K562 (cell line): ENCODE data around the gene SLC26A6. TPM values are rescaled to one million over a fixed set of nuclear protein-coding genes. Genes with fewer than 3 reads are reported as not detected.

Experiments used
- ASH1L ChIP-seq: fragments of 450-650 bp; IDR thresholded peaks from 2 replicates; pipeline ENCODE4 v1.6.1; 2018; ENCODE audit warnings: borderline replicate concordance, mild to moderate bottlenecking, low read depth; ENCODE audit not compliant: partially characterized antibody
- CREB1 ChIP-seq, 2 experiments: sonication (generic) in 1 of 2; formaldehyde crosslinking in 1 of 2; IDR thresholded peaks; 2 replicates each; pipeline versions ENCODE4 v1.6.1 to v1.8.0; 2012 to 2022; ENCODE audit warnings: inconsistent platforms in 1 of 2, mild to moderate bottlenecking in 1 of 2, missing genetic modification reagents in 1 of 2, moderate library complexity in 1 of 2
- EP300 ChIP-seq: IDR thresholded peaks from 2 replicates; pipeline ENCODE4 v1.6.1; 2012; ENCODE audit warnings: low read length, improper control_type of control experiment
- HDAC6 ChIP-seq: IDR thresholded peaks from 2 replicates; pipeline ENCODE4 v1.6.1; 2012; ENCODE audit warnings: low read depth, mild to moderate bottlenecking, control low read depth, inconsistent platforms, low read length, moderate library complexity
- MAZ ChIP-seq, 2 experiments: fragments of 450-650 bp in 1 of 2; sonication (generic) in 1 of 2; formaldehyde crosslinking; IDR thresholded peaks in 1 of 2; conservative IDR thresholded peaks in 1 of 2; 2 replicates each; pipeline versions ENCODE4 v1.4.0 to v1.5.0; 2020; ENCODE audit warnings: mild to moderate bottlenecking in 1 of 2, missing genetic modification reagents in 1 of 2
- RBFOX2 ChIP-seq: fragments of 200-400 bp; formaldehyde crosslinking; IDR thresholded peaks from 2 replicates; pipeline ENCODE4 v1.6.1; 2017; ENCODE audit warnings: low read depth, mild to moderate bottlenecking, low read length, moderate library complexity
- SAP30 ChIP-seq: fragments of 200-600 bp; sonication (generic); IDR thresholded peaks from 2 replicates; pipeline ENCODE4 v1.6.1; 2012; ENCODE audit warnings: borderline replicate concordance, low read depth, mild to moderate bottlenecking, moderate library complexity, low read length, control low read depth, inconsistent platforms; ENCODE audit not compliant: insufficient read depth, poor library complexity, severe bottlenecking
- SIN3B ChIP-seq: fragments of 450-650 bp; IDR thresholded peaks from 2 replicates; pipeline ENCODE4 v1.6.1; 2017; ENCODE audit warnings: low read depth, mild to moderate bottlenecking, moderate library complexity
- SMAD1 ChIP-seq: fragments of 150-350 bp; IDR thresholded peaks from 2 replicates; pipeline ENCODE4 v1.6.1; 2014; ENCODE audit warnings: low read length, low read depth; ENCODE audit not compliant: partially characterized antibody
- XRCC3 ChIP-seq: fragments of 450-650 bp; IDR thresholded peaks from 2 replicates; pipeline ENCODE4 v1.6.1; 2017; ENCODE audit warnings: mild to moderate bottlenecking, moderate library complexity
- ZBTB7A ChIP-seq: IDR thresholded peaks from 2 replicates; pipeline ENCODE4 v1.6.1; 2011; ENCODE audit warnings: low read depth, mild to moderate bottlenecking, low read length, moderate library complexity, borderline replicate concordance; ENCODE audit not compliant: control insufficient read depth
- ZNF3 ChIP-seq: fragments of 250-450 bp; sonication (Bioruptor Pico); IDR thresholded peaks from 2 replicates; pipeline ENCODE4 v1.5.0; 2021; ENCODE audit warnings: mild to moderate bottlenecking, moderate library complexity
- ZNF316 ChIP-seq: fragments of 450-650 bp; IDR thresholded peaks from 2 replicates; pipeline ENCODE4 v1.6.1; 2016
- ZNF347 ChIP-seq: fragments of 450-650 bp; formaldehyde crosslinking; IDR thresholded peaks from 2 replicates; pipeline ENCODE4 v1.4.0; 2020; ENCODE audit warnings: low read depth, mild to moderate bottlenecking, moderate library complexity
- ZNF561 ChIP-seq: fragments of 450-650 bp; formaldehyde crosslinking; conservative IDR thresholded peaks from 2 replicates; pipeline ENCODE4 v1.4.0; 2020; ENCODE audit warnings: mild to moderate bottlenecking, moderate library complexity
- ZNF668 ChIP-seq: fragments of 250-450 bp; sonication (Bioruptor Pico); IDR thresholded peaks from 2 replicates; pipeline ENCODE4 v1.8.0; 2022; ENCODE audit warnings: mild to moderate bottlenecking, inconsistent platforms
- ZNF830 ChIP-seq: fragments of 250-450 bp; sonication (Bioruptor Pico); IDR thresholded peaks from 2 replicates; pipeline ENCODE4 v1.5.0; 2021; ENCODE audit warnings: mild to moderate bottlenecking
- polyA plus RNA-seq, 8 experiments: library from polyadenylated mRNA; depleted of rRNA in 4 of 8; stranded (reverse) in 5 of 8; unstranded in 3 of 8; fragments of >200 nt; fragmentation: Nextera tagmentation in 2 of 8; fragmentation: Illumina TruSeq in 1 of 8; extraction: Ambion mirVana in 2 of 8; extraction: Trizol in 1 of 8; gene quantifications; 2 replicates each; pipeline versions ENCODE4 v1.2.1 to v1.2.3, GENCODE V29; 2011 to 2014; ENCODE audit warnings: inconsistent platforms in 1 of 8, missing spikeins in 1 of 8
- total RNA-seq, 7 experiments: library from RNA; depleted of rRNA in 6 of 7; stranded (reverse); fragments of >200 nt in 6 of 7; fragmentation: Illumina TruSeq in 2 of 7; extraction: Trizol in 2 of 7; gene quantifications; 2 replicates each; pipeline versions ENCODE4 v1.2.1 to v1.2.3, GENCODE V29; 2011 to 2021; ENCODE audit warnings: low replicate concordance in 1 of 7
- TF ChIP-seq, protein P1 (sequence below), 2 experiments: fragments of 450-650 bp; formaldehyde crosslinking in 1 of 2; IDR thresholded peaks; 2 replicates each; pipeline versions ENCODE4 v1.4.0 to v1.6.1; 2014 to 2020; ENCODE audit warnings: mild to moderate bottlenecking in 2 of 2, borderline replicate concordance in 1 of 2, low read depth in 1 of 2
- TF ChIP-seq, protein P2 (sequence below): fragments of 250-450 bp; sonication (Bioruptor Pico); IDR thresholded peaks from 2 replicates; pipeline ENCODE4 v1.5.0; 2021

Gene SLC26A6
- total and polyA plus RNA-seq, 9 of the 15 experiments (the other 6 are each of a cell fraction or from before 2014, with no cell fraction given): 2.1 to 27.2 (median 14.8) TPM

DNA sequence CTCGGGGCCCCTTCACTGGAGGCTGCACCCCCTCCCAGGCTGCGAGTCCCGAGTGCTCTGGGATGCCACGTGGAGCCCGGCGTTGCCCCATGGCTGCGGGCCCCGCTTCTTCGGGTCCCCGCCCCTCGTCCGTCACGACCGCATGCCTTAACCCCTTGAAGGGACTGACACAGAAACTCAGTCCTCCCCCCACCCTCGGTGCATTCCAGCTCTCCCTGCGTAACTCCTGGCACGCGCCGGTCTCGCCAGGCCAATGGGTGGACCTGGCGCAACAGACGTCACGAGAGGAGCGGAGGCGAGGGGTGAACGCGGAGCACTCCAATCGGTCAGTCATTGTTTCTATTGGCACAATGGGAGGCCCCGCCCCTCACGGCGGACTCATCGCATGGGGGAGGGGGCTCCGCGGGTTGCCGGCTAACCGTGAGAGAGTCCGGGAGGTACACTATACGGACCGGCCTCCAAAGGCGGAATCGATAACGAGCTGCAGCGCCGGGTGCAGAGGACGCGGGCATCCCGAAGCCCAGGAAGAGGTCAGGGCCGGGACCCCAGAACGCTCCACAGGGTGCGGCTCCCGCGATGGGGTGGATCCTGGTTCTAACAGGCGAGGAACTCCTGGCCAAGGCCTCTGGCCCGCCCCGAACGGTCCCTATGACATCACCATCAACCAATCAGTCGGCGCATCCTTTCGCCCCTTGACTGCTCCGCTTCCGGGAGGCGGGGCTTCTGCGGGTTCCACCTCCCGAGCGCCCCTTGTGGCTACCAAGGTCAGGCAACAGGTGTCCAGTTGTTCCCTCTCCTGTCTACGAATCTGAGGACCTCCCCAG is 28.4 kb upstream of the SLC26A6 start (continued):
- TF ChIP-seq, protein P1, sequence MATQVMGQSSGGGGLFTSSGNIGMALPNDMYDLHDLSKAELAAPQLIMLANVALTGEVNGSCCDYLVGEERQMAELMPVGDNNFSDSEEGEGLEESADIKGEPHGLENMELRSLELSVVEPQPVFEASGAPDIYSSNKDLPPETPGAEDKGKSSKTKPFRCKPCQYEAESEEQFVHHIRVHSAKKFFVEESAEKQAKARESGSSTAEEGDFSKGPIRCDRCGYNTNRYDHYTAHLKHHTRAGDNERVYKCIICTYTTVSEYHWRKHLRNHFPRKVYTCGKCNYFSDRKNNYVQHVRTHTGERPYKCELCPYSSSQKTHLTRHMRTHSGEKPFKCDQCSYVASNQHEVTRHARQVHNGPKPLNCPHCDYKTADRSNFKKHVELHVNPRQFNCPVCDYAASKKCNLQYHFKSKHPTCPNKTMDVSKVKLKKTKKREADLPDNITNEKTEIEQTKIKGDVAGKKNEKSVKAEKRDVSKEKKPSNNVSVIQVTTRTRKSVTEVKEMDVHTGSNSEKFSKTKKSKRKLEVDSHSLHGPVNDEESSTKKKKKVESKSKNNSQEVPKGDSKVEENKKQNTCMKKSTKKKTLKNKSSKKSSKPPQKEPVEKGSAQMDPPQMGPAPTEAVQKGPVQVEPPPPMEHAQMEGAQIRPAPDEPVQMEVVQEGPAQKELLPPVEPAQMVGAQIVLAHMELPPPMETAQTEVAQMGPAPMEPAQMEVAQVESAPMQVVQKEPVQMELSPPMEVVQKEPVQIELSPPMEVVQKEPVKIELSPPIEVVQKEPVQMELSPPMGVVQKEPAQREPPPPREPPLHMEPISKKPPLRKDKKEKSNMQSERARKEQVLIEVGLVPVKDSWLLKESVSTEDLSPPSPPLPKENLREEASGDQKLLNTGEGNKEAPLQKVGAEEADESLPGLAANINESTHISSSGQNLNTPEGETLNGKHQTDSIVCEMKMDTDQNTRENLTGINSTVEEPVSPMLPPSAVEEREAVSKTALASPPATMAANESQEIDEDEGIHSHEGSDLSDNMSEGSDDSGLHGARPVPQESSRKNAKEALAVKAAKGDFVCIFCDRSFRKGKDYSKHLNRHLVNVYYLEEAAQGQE (IDR thresholded peaks at IDR 0.05; ENCODE audit: borderline replicate concordance): peak; percentile 36
- TF ChIP-seq, protein P1 (CRISPR knock-in tag; IDR thresholded peaks at IDR 0.05; ENCODE audit: low read depth): peak; percentile 72; the same call in 1 of the 2 replicates
- no peak for TF ChIP-seq EP300
- no peak for TF ChIP-seq ZNF668 (CRISPR knock-in tag)
- no peak for TF ChIP-seq SMAD1
- TF ChIP-seq ASH1L: no peak
- peak; percentile 69 for TF ChIP-seq CREB1 (IDR thresholded peaks at IDR 0.05)
- peak; percentile 83 for TF ChIP-seq CREB1 (CRISPR knock-in tag; IDR thresholded peaks at IDR 0.05)
- peak; percentile 41 for TF ChIP-seq SAP30
- no peak for TF ChIP-seq ZNF316
- no peak for TF ChIP-seq HDAC6
- TF ChIP-seq ZNF347 (CRISPR knock-in tag): no peak
- TF ChIP-seq ZNF3 (CRISPR knock-in tag): no peak
- peak; percentile 86 for TF ChIP-seq RBFOX2
- TF ChIP-seq MAZ (CRISPR knock-in tag; conservative IDR thresholded peaks at IDR 0.05 in 1 of 2, IDR thresholded peaks at IDR 0.05 in 1 of 2): peak; percentile 81 to 85
- TF ChIP-seq, protein P2, sequence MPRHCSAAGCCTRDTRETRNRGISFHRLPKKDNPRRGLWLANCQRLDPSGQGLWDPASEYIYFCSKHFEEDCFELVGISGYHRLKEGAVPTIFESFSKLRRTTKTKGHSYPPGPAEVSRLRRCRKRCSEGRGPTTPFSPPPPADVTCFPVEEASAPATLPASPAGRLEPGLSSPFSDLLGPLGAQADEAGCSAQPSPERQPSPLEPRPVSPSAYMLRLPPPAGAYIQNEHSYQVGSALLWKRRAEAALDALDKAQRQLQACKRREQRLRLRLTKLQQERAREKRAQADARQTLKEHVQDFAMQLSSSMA (CRISPR knock-in tag): no peak
- no peak for TF ChIP-seq ZNF561 (CRISPR knock-in tag)
- TF ChIP-seq ZNF830 (CRISPR knock-in tag): peak; percentile 81; the same call in 1 of the 2 replicates
- TF ChIP-seq ZBTB7A: peak; percentile 26; the same call in 1 of the 2 replicates
- TF ChIP-seq SIN3B: no peak
- TF ChIP-seq XRCC3: no peak
